GM21526 (cell line): Measurements from ENCODE around the gene OOSP3.

Source experiments
- ATAC-seq: cut with Tn5 transposase; IDR thresholded peaks from one replicate; pipeline ENCODE4 v1.9.1; 2021; ENCODE audit warnings: moderate library complexity; ENCODE audit not compliant: unreplicated experiment, low FRiP score

OOSP3 gene

DNA sequence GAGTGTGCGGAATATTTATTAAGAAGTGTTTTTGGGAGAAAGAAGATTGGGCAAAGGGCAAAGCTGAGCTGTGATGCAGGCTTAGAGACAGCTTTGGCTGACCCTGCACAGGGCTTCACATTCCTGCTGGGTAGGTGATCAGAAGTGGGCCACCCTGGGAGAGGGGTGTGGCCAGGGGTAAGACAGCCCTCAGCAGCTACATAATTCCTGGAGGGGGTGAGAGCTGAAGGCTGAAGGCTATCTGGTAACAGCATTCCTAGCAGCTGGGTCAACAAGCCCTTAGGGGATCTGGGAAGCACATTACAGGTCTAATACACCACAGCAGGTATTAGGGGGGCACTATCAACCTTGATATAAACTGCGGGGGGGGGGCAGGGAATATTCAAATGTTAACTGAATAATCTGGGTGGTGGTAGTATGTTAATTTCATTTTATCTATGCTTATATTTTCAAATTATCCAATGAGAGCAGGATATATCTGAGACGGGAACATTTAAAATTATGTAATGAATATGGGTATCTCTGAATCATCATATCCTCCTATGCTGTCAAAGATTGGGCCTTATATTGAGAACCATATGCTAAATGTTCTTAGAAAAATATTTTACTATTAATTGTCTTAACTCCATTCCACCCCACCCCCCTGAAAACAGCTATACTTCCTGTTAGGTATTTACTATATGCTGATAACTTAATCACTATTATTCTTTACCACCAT lies 65.6 kb downstream of the OOSP3 start:
- no peak for ATAC-seq

DNA sequence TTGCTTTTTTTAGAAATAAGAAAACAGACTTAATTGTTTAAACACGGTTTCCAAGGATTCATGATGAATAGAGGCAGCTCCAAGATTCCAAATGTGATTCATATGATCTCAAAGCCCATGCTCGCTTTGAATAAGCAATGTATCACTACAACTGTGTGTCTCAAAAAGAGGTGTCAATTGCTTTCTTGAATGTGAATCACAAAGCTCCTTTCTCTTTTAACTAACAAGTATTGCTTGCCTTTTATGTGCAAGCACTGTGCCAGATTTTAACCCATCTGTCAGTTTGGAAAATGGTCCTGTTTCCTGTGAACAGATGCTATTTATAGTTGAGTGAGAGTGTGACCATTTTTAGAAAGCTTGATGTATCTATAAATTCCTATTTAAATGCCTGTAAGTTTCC lies 66.1 kb downstream of the OOSP3 start:
- no peak for ATAC-seq
